ENCODE measurements around the gene CCDC40. TPM values are rescaled to one million over a fixed set of nuclear protein-coding genes. Genes with fewer than 3 reads are reported as not detected.

CCDC40 gene
- total and polyA plus RNA-seq, 2 donors from 2014 or later: 5.1 to 22.6 TPM

GRCh38 chr17:80117491-80118401, 81.3 kb downstream of the CCDC40 start:
- Histone ChIP-seq H3K36me3 (ENCODE audit: control insufficient read depth in 2 of 3, insufficient read depth in 3 of 3, low read length in 3 of 3) (no peaks in the 10 kb centered on the region), H3K4me1 (ENCODE audit: control insufficient read depth in 2 of 3, insufficient read depth in 2 of 3, low read depth in 1 of 3, low read length in 3 of 3) (no peaks in the 10 kb centered on the region), H3K27ac (ENCODE audit: low read depth in 2 of 2, low read length in 2 of 2) (no peak overlapping the region), H3K9ac (ENCODE audit: low read length in 3 of 3) (no peak overlapping the region), H3K9me3 (ENCODE audit: control insufficient read depth in 2 of 3, insufficient read depth in 1 of 3, low read length in 3 of 3) (no peaks in the 10 kb centered on the region), H3K27me3 (ENCODE audit: control insufficient read depth, insufficient read depth, low read length) (no peaks in the 10 kb centered on the region), H3K4me3 (ENCODE audit: low read length in 3 of 3) (no peak overlapping the region)
- DNase-seq (peak in 1 of 5 donors; percentile 69), FAIRE-seq (no peak)
- intact Hi-C loops (cut with DNase I): no loop called here
- TF ChIP-seq CTCF (IDR thresholded peaks at IDR 0.05; ENCODE audit: borderline replicate concordance, extremely low read depth, insufficient read depth): no peak

GRCh38 chr17:80118601-80119270, 82.3 kb downstream of the CCDC40 start:
- Histone ChIP-seq H3K27me3 (ENCODE audit: control insufficient read depth, insufficient read depth, low read length) (no peaks in the 10 kb centered on the region), H3K9me3 (ENCODE audit: control insufficient read depth in 2 of 3, insufficient read depth in 1 of 3, low read length in 3 of 3) (no peaks in the 10 kb centered on the region), H3K36me3 (ENCODE audit: control insufficient read depth in 2 of 3, insufficient read depth in 3 of 3, low read length in 3 of 3) (no peaks in the 10 kb centered on the region), H3K4me3 (ENCODE audit: low read length in 3 of 3) (no peak overlapping the region), H3K4me1 (ENCODE audit: control insufficient read depth in 2 of 3, insufficient read depth in 2 of 3, low read depth in 1 of 3, low read length in 3 of 3) (no peaks in the 10 kb centered on the region), H3K9ac (ENCODE audit: low read length in 3 of 3) (no peak overlapping the region), H3K27ac (ENCODE audit: low read depth in 2 of 2, low read length in 2 of 2) (no peak overlapping the region)
- peak in 1 of 5 donors; percentile 39 for DNase-seq
- no peak for FAIRE-seq
- TF ChIP-seq CTCF (IDR thresholded peaks at IDR 0.05; ENCODE audit: borderline replicate concordance, extremely low read depth, insufficient read depth): no peak
- intact Hi-C loops (cut with DNase I): no loop called here

- Histone ChIP-seq H3K27me3 (ENCODE audit: control insufficient read depth, insufficient read depth, low read length) (no peaks in the 10 kb centered on the region), H3K9me3 (ENCODE audit: control insufficient read depth in 2 of 3, insufficient read depth in 1 of 3, low read length in 3 of 3) (no peaks in the 10 kb centered on the region), H3K4me3 (ENCODE audit: low read length in 3 of 3) (no peak overlapping the region), H3K9ac (ENCODE audit: low read length in 3 of 3) (no peak overlapping the region), H3K36me3 (ENCODE audit: control insufficient read depth in 2 of 3, insufficient read depth in 3 of 3, low read length in 3 of 3) (no peaks in the 10 kb centered on the region), H3K4me1 (ENCODE audit: control insufficient read depth in 2 of 3, insufficient read depth in 2 of 3, low read depth in 1 of 3, low read length in 3 of 3) (peaks cover 0 to under 1% (median 0%) of the 10 kb centered on the region in 3 donors), H3K27ac (ENCODE audit: low read depth in 2 of 2, low read length in 2 of 2) (no peak overlapping the region)
- DNase-seq (peak in 1 of 5 donors; percentile 63), FAIRE-seq (no peak)
- TF ChIP-seq CTCF (IDR thresholded peaks at IDR 0.05; ENCODE audit: borderline replicate concordance, extremely low read depth, insufficient read depth): no peak
- intact Hi-C loops (cut with DNase I): no loop called here
Measured at GRCh38 chr17:80119271-80119791, 82.9 kb downstream of the CCDC40 start.

Measured in kidney (tissue), 14 donors.